CD8-positive, alpha-beta memory T cell (primary cell): ENCODE results near the gene ACSBG1. TPM values are rescaled to one million over a fixed set of nuclear protein-coding genes. Genes with fewer than 3 reads are reported as not detected.

Source experiments
- CTCF ChIA-PET: fragments of 350-600 bp; sonication (Branson Sonifier 250); formaldehyde crosslinking; loops from one replicate; lab custom pipeline; 2021; ENCODE audit warnings: antibody characterized with exemption; lab: Charles Lee
- POLR2A ChIA-PET: fragments of 350-600 bp; sonication (Branson Sonifier 250); formaldehyde crosslinking; loops from one replicate; lab custom pipeline; 2021; ENCODE audit warnings: antibody characterized with exemption; lab: Charles Lee
- DNase-seq, 5 donors: peaks; one replicate each; pipeline versions ENCODE4 v3.0.0 to v3.0.0-alpha.2; 2020 to 2022; ENCODE audit warnings: mixed read lengths in 1 of 5
- H3K27ac ChIP-seq: one replicate; pipeline ENCODE4 v1.7.0; 2013; ENCODE audit warnings: low read depth, mild to moderate bottlenecking, low read length, moderate library complexity
- H3K27me3 ChIP-seq: 2 replicates; pipeline ENCODE4 v1.7.0; 2013; ENCODE audit warnings: low read length, mild to moderate bottlenecking; ENCODE audit not compliant: insufficient read depth, poor library complexity, severe bottlenecking
- H3K36me3 ChIP-seq: 2 replicates; pipeline ENCODE4 v1.7.0; 2013; ENCODE audit warnings: mild to moderate bottlenecking, low read length, moderate library complexity; ENCODE audit not compliant: insufficient read depth
- H3K4me1 ChIP-seq: 2 replicates; pipeline ENCODE4 v1.7.0; 2013; ENCODE audit warnings: mild to moderate bottlenecking, low read length, moderate library complexity; ENCODE audit not compliant: insufficient read depth
- H3K4me3 ChIP-seq: 2 replicates; pipeline ENCODE4 v1.7.0; 2013; ENCODE audit warnings: mild to moderate bottlenecking, low read length
- H3K9me3 ChIP-seq: 2 replicates; pipeline ENCODE4 v1.7.0; 2013; ENCODE audit warnings: mild to moderate bottlenecking, low read length
- H3K27ac Mint-ChIP-seq, 8 donors: one replicate each; pipeline ENCODE4 v1.8.0; 2020 to 2021; ENCODE audit warnings: mixed read lengths in 8 of 8, mild to moderate bottlenecking in 6 of 8, inconsistent platforms in 3 of 8, moderate library complexity in 3 of 8
- H3K27me3 Mint-ChIP-seq, 2 donors: one replicate each; pipeline ENCODE4 v1.8.0; 2020 to 2021; ENCODE audit warnings: mixed read lengths in 2 of 2, mild to moderate bottlenecking in 1 of 2, moderate library complexity in 1 of 2
- H3K36me3 Mint-ChIP-seq, 3 donors: one replicate each; pipeline ENCODE4 v1.8.0; 2020 to 2021; ENCODE audit warnings: mixed read lengths in 3 of 3, inconsistent platforms in 1 of 3, mild to moderate bottlenecking in 1 of 3
- H3K4me1 Mint-ChIP-seq, 3 donors: one replicate each; pipeline ENCODE4 v1.8.0; 2020 to 2021; ENCODE audit warnings: mixed read lengths in 3 of 3, inconsistent platforms in 1 of 3, mild to moderate bottlenecking in 1 of 3
- H3K4me3 Mint-ChIP-seq, 7 donors: one replicate each; pipeline ENCODE4 v1.8.0; 2020 to 2021; ENCODE audit warnings: mixed read lengths in 7 of 7, mild to moderate bottlenecking in 6 of 7, moderate library complexity in 4 of 7, inconsistent platforms in 2 of 7
- H3K9me3 Mint-ChIP-seq, 5 donors: one replicate each; pipeline ENCODE4 v1.8.0; 2020 to 2022; ENCODE audit warnings: mixed read lengths in 5 of 5, mild to moderate bottlenecking in 3 of 5, moderate library complexity in 2 of 5, inconsistent platforms in 1 of 5
- polyA plus RNA-seq: library from polyadenylated mRNA; unstranded; fragments of 300-500 nt; fragmentation: Illumina TruSeq; gene quantifications from one replicate; pipeline ENCODE4 v1.2.3, GENCODE V29; 2021
- total RNA-seq, 2 experiments: library from RNA; stranded (reverse); gene quantifications; one replicate each; pipeline ENCODE4 v1.2.3, GENCODE V29; 2021

The ACSBG1 gene
- total and polyA plus RNA-seq, 3 experiments from 2014 or later, result 0.06 TPM; not detected in 2

DNA sequence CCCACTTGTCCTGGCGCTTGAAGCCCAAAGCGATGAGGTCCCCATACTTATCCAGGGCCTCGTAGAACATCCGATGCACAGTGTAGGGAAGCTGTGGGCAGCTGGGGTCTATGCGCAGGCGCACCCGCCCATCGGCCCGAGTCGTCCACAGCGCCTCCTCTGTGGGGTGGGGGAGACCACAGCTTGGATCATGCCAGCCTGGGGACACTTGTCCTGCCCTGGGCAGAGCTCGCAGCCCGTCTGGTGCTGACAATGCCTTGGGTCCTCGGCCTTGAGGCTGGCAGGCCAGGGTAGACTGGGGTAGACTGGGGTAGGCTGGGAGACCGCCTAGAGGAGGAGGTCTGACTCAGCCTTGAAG, 39.8 kb downstream of the ACSBG1 start:
- Histone ChIP-seq H3K27ac (no peak overlapping the region), H3K36me3 (no peaks in the 10 kb centered on the region), H3K27me3 (no peaks in the 10 kb centered on the region), H3K4me1 (no peaks in the 10 kb centered on the region), H3K4me3 (no peak overlapping the region), H3K9me3 (no peaks in the 10 kb centered on the region)
- POLR2A ChIA-PET, result no interaction called here
- no peaks in the 10 kb centered on the region for H3K4me1 Mint-ChIP-seq
- no peaks in the 10 kb centered on the region for H3K36me3 Mint-ChIP-seq
- DNase-seq, result peak in 1 of 5 donors; percentile 33
- CTCF ChIA-PET, result interaction anchor here (0.9 to 5.9 kb wide), 15 partner anchors 10 to 228 kb away, joined by 3 to 101 read pairs (median 8); partner anchors contain the start of gene CIB2
- no peak overlapping the region for H3K27ac Mint-ChIP-seq
- H3K27me3 Mint-ChIP-seq, result no peaks in the 10 kb centered on the region
- peaks cover 0 to 6% (median 0%) of the 10 kb centered on the region in 5 donors for H3K9me3 Mint-ChIP-seq
- H3K4me3 Mint-ChIP-seq, result no peak overlapping the region

DNA sequence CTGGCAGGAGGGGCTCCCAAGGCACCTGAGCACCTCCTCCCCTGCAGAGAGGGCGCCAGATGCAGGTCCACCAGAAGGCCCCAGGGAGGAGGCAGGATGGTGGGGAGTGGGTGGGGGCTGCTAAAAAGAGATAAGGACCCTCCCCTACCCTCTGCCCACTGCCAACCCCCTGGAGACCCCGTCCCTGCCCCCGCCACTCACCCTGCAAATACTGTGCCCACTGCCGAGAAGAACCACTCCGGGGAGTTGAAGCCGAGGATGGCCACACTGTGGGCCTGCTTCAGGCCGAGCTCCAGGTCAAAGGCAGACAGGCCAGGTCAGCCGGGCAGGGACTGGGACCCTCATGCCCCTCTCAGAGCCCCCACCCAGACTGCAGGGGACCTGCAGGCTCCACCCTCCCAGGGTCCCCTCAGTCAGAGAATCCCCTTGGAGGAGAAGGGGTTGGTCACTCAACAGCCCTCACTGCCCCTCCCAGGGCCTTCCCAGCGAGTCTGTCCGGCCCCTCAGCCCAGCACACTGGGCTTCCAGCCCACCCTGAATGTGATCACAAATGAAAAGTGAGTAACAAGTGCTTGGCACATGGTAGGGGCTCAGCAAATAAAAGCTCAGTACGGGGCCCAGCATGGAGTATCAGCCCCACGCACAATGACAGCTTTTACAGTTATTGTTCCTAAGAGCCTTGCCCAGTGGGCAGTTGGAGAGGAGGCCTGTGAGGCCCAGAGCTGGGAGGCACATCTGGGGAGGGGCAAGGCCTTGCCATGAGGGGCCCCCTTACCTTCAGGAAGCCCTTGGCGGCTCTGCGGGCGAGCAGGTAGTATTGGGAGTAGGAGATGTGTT, 40.4 kb downstream of the ACSBG1 start:
- no peaks in the 10 kb centered on the region for H3K27me3 Mint-ChIP-seq
- no peaks in the 10 kb centered on the region for H3K9me3 ChIP-seq
- POLR2A ChIA-PET, result no interaction called here
- no peak overlapping the region for H3K27ac Mint-ChIP-seq
- no peak overlapping the region for H3K4me3 Mint-ChIP-seq
- CTCF ChIA-PET, result interaction anchor here (0.9 to 5.9 kb wide), 6 partner anchors 30 to 95 kb away, joined by 3 to 101 read pairs (median 6); partner anchors contain the start of gene CIB2
- H3K4me1 ChIP-seq, result no peaks in the 10 kb centered on the region
- DNase-seq, result peak in 1 of 5 donors; percentile 11
- H3K4me3 ChIP-seq, result no peak overlapping the region
- peaks cover 0 to 6% (median 0%) of the 10 kb centered on the region in 5 donors for H3K9me3 Mint-ChIP-seq
- H3K27ac ChIP-seq, result no peak overlapping the region
- H3K4me1 Mint-ChIP-seq, result no peaks in the 10 kb centered on the region
- no peaks in the 10 kb centered on the region for H3K36me3 Mint-ChIP-seq
- no peaks in the 10 kb centered on the region for H3K36me3 ChIP-seq
- no peaks in the 10 kb centered on the region for H3K27me3 ChIP-seq

DNA sequence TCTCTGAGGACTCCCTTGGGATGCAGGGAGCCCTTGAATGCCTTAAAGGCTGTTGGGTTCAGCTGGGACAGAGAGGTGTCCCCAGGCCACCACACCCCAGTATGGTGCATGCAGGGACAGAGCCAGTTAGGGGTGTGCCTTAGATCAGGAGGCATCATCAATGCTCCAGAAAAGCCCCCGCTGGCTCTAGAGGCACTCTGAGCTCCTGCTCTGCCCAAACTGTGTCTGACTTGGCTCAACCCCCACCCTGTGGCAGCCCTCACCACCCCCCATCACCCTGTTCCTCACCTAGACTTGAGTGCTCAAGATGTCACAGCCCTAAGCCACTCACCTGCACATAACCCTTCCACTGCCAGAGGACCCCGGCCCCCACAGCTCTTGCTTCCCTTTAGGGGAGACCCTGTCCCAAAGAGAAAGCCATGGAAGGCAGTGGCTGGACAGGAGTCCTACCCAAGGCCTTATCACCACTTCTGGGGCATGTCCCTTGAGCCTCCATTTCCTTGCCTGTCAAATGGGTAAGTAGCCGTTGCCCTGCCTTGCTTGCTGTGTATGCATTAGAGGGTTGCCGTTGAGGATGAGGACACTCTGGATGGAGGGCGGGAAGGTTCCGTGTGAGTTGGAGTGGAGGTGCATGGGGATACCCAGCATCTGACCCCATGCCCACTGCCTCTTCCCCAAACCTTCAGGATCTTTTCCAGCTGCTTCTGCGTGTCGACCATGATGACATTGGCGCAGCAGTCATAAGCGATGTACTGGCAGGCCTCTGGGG, 41.4 kb downstream of the ACSBG1 start:
- Histone ChIP-seq H3K36me3 (no peaks in the 10 kb centered on the region), H3K9me3 (no peaks in the 10 kb centered on the region), H3K27ac (no peak overlapping the region), H3K4me3 (no peak overlapping the region), H3K4me1 (no peaks in the 10 kb centered on the region), H3K27me3 (no peaks in the 10 kb centered on the region)
- Mint-ChIP-seq H3K4me1 (no peaks in the 10 kb centered on the region), H3K27me3 (no peaks in the 10 kb centered on the region), H3K9me3 (peaks cover 0 to 6% (median 0%) of the 10 kb centered on the region in 5 donors), H3K36me3 (no peaks in the 10 kb centered on the region), H3K27ac (no peak overlapping the region), H3K4me3 (no peak overlapping the region)
- DNase-seq, result peak in 1 of 5 donors; percentile 36
- ChIA-PET POLR2A (no interaction called here), CTCF (interaction anchor here (1.2 to 5.9 kb wide), 2 partner anchors 49 to 81 kb away, joined by 3 to 101 read pairs; no protein-coding TSS in a partner anchor)

GRCh38 chr15:78182821-78183220, 51.5 kb downstream of the ACSBG1 start:
- no peaks in the 10 kb centered on the region for H3K9me3 ChIP-seq
- no peak overlapping the region for H3K4me3 ChIP-seq
- Mint-ChIP-seq H3K27ac (no peak overlapping the region), H3K27me3 (peaks cover 2 to 9% of the 10 kb centered on the region in 2 donors), H3K4me3 (no peak overlapping the region), H3K36me3 (peaks cover 0 to 10% (median 0%) of the 10 kb centered on the region in 3 donors), H3K9me3 (peaks cover 0 to 5% (median 2%) of the 10 kb centered on the region in 5 donors), H3K4me1 (no peaks in the 10 kb centered on the region)
- no peaks in the 10 kb centered on the region for H3K27me3 ChIP-seq
- ChIA-PET CTCF (interaction anchor here (1.0 kb wide), 1 partner anchor 13 kb away, joined by 3 read pairs; no protein-coding TSS in a partner anchor), POLR2A (no interaction called here)
- no peak for DNase-seq
- no peak overlapping the region for H3K27ac ChIP-seq
- no peaks in the 10 kb centered on the region for H3K4me1 ChIP-seq
- no peaks in the 10 kb centered on the region for H3K36me3 ChIP-seq

DNA sequence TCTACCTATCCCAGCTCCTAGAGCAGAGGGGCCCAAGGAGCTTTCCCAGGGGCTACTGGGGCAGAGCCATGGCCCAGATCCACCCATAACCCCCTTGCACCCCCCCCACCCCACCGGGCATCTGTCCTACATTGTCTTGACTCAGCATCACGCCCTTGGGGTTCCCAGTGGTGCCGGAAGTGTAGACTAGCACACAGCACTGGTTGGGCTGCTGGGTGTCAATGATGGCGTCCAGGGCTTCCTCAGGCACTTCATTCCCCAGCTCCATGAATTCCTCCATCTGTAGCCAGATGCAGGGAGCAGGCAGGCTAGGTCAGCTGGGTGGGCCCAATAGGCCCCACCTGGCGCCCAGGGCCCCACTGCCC, 52.0 kb downstream of the ACSBG1 start:
- POLR2A ChIA-PET, result no interaction called here
- Mint-ChIP-seq H3K9me3 (peaks cover 0 to 5% (median 2%) of the 10 kb centered on the region in 5 donors), H3K4me1 (no peaks in the 10 kb centered on the region), H3K36me3 (peaks cover 0 to 10% (median 0%) of the 10 kb centered on the region in 3 donors), H3K27me3 (peaks cover 2 to 9% of the 10 kb centered on the region in 2 donors), H3K4me3 (no peak overlapping the region), H3K27ac (no peak overlapping the region)
- H3K4me1 ChIP-seq, result no peaks in the 10 kb centered on the region
- H3K4me3 ChIP-seq, result no peak overlapping the region
- H3K27ac ChIP-seq, result no peak overlapping the region
- H3K36me3 ChIP-seq, result no peaks in the 10 kb centered on the region
- H3K27me3 ChIP-seq, result no peaks in the 10 kb centered on the region
- H3K9me3 ChIP-seq, result no peaks in the 10 kb centered on the region
- no peak for DNase-seq
- CTCF ChIA-PET, result interaction anchor here (1.0 kb wide), 1 partner anchor 13 kb away, joined by 3 read pairs; no protein-coding TSS in a partner anchor

GRCh38 chr15:78179906-78180305, 54.5 kb downstream of the ACSBG1 start:
- POLR2A ChIA-PET, result no interaction called here
- Mint-ChIP-seq H3K4me3 (no peak overlapping the region), H3K4me1 (peaks cover 2 to 3% (median 2%) of the 10 kb centered on the region in 3 donors), H3K27me3 (no peaks in the 10 kb centered on the region), H3K27ac (no peak overlapping the region), H3K36me3 (no peaks in the 10 kb centered on the region), H3K9me3 (no peaks in the 10 kb centered on the region)
- Histone ChIP-seq H3K4me1 (no peaks in the 10 kb centered on the region), H3K4me3 (no peak overlapping the region), H3K27ac (no peak overlapping the region), H3K27me3 (no peaks in the 10 kb centered on the region), H3K9me3 (no peaks in the 10 kb centered on the region), H3K36me3 (no peaks in the 10 kb centered on the region)
- DNase-seq, result no peak
- CTCF ChIA-PET, result interaction anchor here (0.8 kb wide), 1 partner anchor 49 kb away, joined by 3 read pairs; no protein-coding TSS in a partner anchor

- ChIA-PET CTCF (no interaction called here), POLR2A (no interaction called here)
- Histone ChIP-seq H3K4me3 (no peak overlapping the region), H3K4me1 (peaks cover 4% of the 10 kb centered on the region), H3K9me3 (no peaks in the 10 kb centered on the region), H3K27ac (no peak overlapping the region), H3K27me3 (no peaks in the 10 kb centered on the region), H3K36me3 (no peaks in the 10 kb centered on the region)
- H3K27ac Mint-ChIP-seq, result no peak overlapping the region
- H3K27me3 Mint-ChIP-seq, result no peaks in the 10 kb centered on the region
- H3K9me3 Mint-ChIP-seq, result no peaks in the 10 kb centered on the region
- H3K36me3 Mint-ChIP-seq, result no peaks in the 10 kb centered on the region
- H3K4me3 Mint-ChIP-seq, result no peak overlapping the region
- H3K4me1 Mint-ChIP-seq, result peaks cover 8% of the 10 kb centered on the region in 3 donors
- DNase-seq, result no peak
These were observed 55.0 kb downstream of the ACSBG1 start for GRCh38 chr15:78179286-78179840.
